ENCODE results near the gene ADAM12. TPM values are rescaled to one million over a fixed set of nuclear protein-coding genes. Genes with fewer than 3 reads are reported as not detected.

Gene ADAM12
- total and polyA plus RNA-seq, 2 of the 13 experiments (the other 11 are each of a cell fraction or from before 2014, with no cell fraction given): not detected

GRCh38 chr10:126126023-126126422 lies 262.3 kb downstream of the ADAM12 start:
- CTCF ChIA-PET (ENCODE audit: low intra/inter-chr PET ratio, low total read pairs): no interaction called here
- Histone ChIP-seq H3K9ac (ENCODE audit: insufficient read depth, low read depth, low read length) (no peak overlapping the region), H3K27ac (ENCODE audit: extremely low read length, insufficient read depth, low read length) (no peak overlapping the region)

GRCh38 chr10:126124668-126125349 lies 263.5 kb downstream of the ADAM12 start:
- no peak for FAIRE-seq
- 27% methylated on average over 9 of the region's 9 CpGs for WGBS (ENCODE audit: low lambda C conversion rate)
- no peak for TF ChIP-seq HINFP (CRISPR knock-in tag; IDR thresholded peaks at IDR 0.05; ENCODE audit: low read depth)
- TF ChIP-seq SNAPC2 (CRISPR knock-in tag; IDR thresholded peaks at IDR 0.05): no peak
- no peak for TF ChIP-seq KIAA2018 (CRISPR knock-in tag; IDR thresholded peaks at IDR 0.05; ENCODE audit: borderline replicate concordance)
- no peak for TF ChIP-seq TRAFD1 (CRISPR knock-in tag; IDR thresholded peaks at IDR 0.05; ENCODE audit: borderline replicate concordance)

More at GRCh38 chr10:126126023-126126422, 262.3 kb downstream of the ADAM12 start:
- no peak for DNase-seq (ENCODE audit: low spot score)
- WGBS (ENCODE audit: low lambda C conversion rate): 20% methylated on average over 5 of the region's 5 CpGs
- Histone ChIP-seq H3K4me2 (ENCODE audit: low read depth, low read length) (no peak overlapping the region), H3K27me3 (ENCODE audit: control insufficient read depth in 1 of 2, insufficient read depth in 2 of 2, low read length in 2 of 2) (peaks cover 1 to 10% of the 10 kb centered on the region in 2 experiments; a peak in 2 of 5 replicates), H2AFZ (ENCODE audit: low read length) (no peak overlapping the region), H3K9me3 (ENCODE audit: low read length) (no peaks in the 10 kb centered on the region), H3K4me3 (replicated peaks in 1 of 3; ENCODE audit: insufficient read depth in 1 of 3, low read depth in 2 of 3, low read length in 3 of 3) (no peak overlapping the region), H3K36me3 (replicated peaks in 1 of 2; ENCODE audit: control insufficient read depth in 1 of 2, insufficient read depth in 2 of 2, low read length in 2 of 2) (no peaks in the 10 kb centered on the region), H3K79me2 (ENCODE audit: insufficient read depth, low read length) (no peaks in the 10 kb centered on the region), H4K20me1 (ENCODE audit: insufficient read depth, low read length) (no peaks in the 10 kb centered on the region), H3K4me1 (ENCODE audit: insufficient read depth, low read length) (no peaks in the 10 kb centered on the region)
- in situ Hi-C loops (cut with HindIII; ENCODE audit: extremely low pct_ligation_motif_present, low pct_unique_long_range_greater_than_20kb) (no loop called here), intact Hi-C loops (cut with micrococcal nuclease; ENCODE audit: unreplicated experiment) (no loop called here)
- no peak for TF ChIP-seq U2AF1 (optimal IDR thresholded peaks at IDR 0.05; ENCODE audit: low read depth, low read length)
- no peak for ATAC-seq
- no TSS peak for BruUV-seq (replicated peaks)
- POLR2A ChIA-PET: no interaction called here
- FAIRE-seq: no peak

More at GRCh38 chr10:126124668-126125349, 263.5 kb downstream of the ADAM12 start:
- Histone ChIP-seq H3K9ac (ENCODE audit: insufficient read depth, low read depth, low read length) (no peak overlapping the region), H3K36me3 (replicated peaks in 1 of 2; ENCODE audit: control insufficient read depth in 1 of 2, insufficient read depth in 2 of 2, low read length in 2 of 2) (no peaks in the 10 kb centered on the region), H3K4me2 (ENCODE audit: low read depth, low read length) (no peak overlapping the region), H4K20me1 (ENCODE audit: insufficient read depth, low read length) (no peaks in the 10 kb centered on the region), H2AFZ (ENCODE audit: low read length) (no peak overlapping the region), H3K9me3 (ENCODE audit: low read length) (no peaks in the 10 kb centered on the region), H3K27me3 (ENCODE audit: control insufficient read depth in 1 of 2, insufficient read depth in 2 of 2, low read length in 2 of 2) (peaks cover 0 to 10% of the 10 kb centered on the region in 2 experiments; a peak in 1 of 5 replicates), H3K27ac (ENCODE audit: extremely low read length, insufficient read depth, low read length) (no peak overlapping the region), H3K79me2 (ENCODE audit: insufficient read depth, low read length) (no peaks in the 10 kb centered on the region), H3K4me3 (replicated peaks in 1 of 3; ENCODE audit: insufficient read depth in 1 of 3, low read depth in 2 of 3, low read length in 3 of 3) (no peak overlapping the region), H3K4me1 (ENCODE audit: insufficient read depth, low read length) (no peaks in the 10 kb centered on the region)
- in situ Hi-C loops (cut with HindIII; ENCODE audit: extremely low pct_ligation_motif_present, low pct_unique_long_range_greater_than_20kb): no loop called here
- no peak for DNase-seq (ENCODE audit: low spot score)
- BruUV-seq (replicated peaks): no TSS peak
- intact Hi-C loops (cut with micrococcal nuclease; ENCODE audit: unreplicated experiment): no loop called here
- ChIA-PET POLR2A (no interaction called here), CTCF (ENCODE audit: low intra/inter-chr PET ratio, low total read pairs) (no interaction called here)
- ATAC-seq: no peak
